HG03045 (cell line): ENCODE data around the gene WDFY2.
"Not testable (repeated sequence)": the region's sequence is repeated elsewhere in the genome, so short reads cannot be mapped to it uniquely, and the experiment has no call there.

Source experiments
- ATAC-seq: cut with Tn5 transposase; IDR thresholded peaks from one replicate; pipeline ENCODE4 v1.9.1; 2021; ENCODE audit warnings: mild to moderate bottlenecking, moderate library complexity; ENCODE audit not compliant: unreplicated experiment

Gene WDFY2

GRCh38 chr13:51628059-51628852, 44.0 kb downstream of the WDFY2 start:
- ATAC-seq: no peak

GRCh38 chr13:51629491-51630287, 45.4 kb downstream of the WDFY2 start:
- no peak for ATAC-seq

GRCh38 chr13:51630288-51630615, 46.0 kb downstream of the WDFY2 start:
- ATAC-seq: no peak

GRCh38 chr13:51632591-51633362, 48.5 kb downstream of the WDFY2 start:
- no peak for ATAC-seq

- no peak for ATAC-seq
Measured at GRCh38 chr13:51635137-51635878, 51.0 kb downstream of the WDFY2 start.

- no peak for ATAC-seq
Measured at GRCh38 chr13:51636349-51636890, 52.2 kb downstream of the WDFY2 start.

- no peak for ATAC-seq
Measured at GRCh38 chr13:51637852-51638215, 53.6 kb downstream of the WDFY2 start.

GRCh38 chr13:51638216-51638871, 54.1 kb downstream of the WDFY2 start:
- ATAC-seq: no peak

GRCh38 chr13:51639171-51639570, 54.9 kb downstream of the WDFY2 start:
- no peak for ATAC-seq

- ATAC-seq: not testable (repeated sequence)
Measured at GRCh38 chr13:51640696-51641095, 56.4 kb downstream of the WDFY2 start.

- no peak for ATAC-seq
Measured at GRCh38 chr13:51643105-51643881, 59.0 kb downstream of the WDFY2 start.

GRCh38 chr13:51643882-51644281, 59.6 kb downstream of the WDFY2 start:
- no peak for ATAC-seq

- no peak for ATAC-seq
Measured at GRCh38 chr13:51644654-51645053, 60.4 kb downstream of the WDFY2 start.

GRCh38 chr13:51645154-51645650, 60.9 kb downstream of the WDFY2 start:
- ATAC-seq: no peak

- ATAC-seq: no peak
Measured at GRCh38 chr13:51645761-51646670, 61.8 kb downstream of the WDFY2 start.

- ATAC-seq: no peak
Measured at GRCh38 chr13:51647067-51647466, 62.8 kb downstream of the WDFY2 start.

GRCh38 chr13:51652193-51652592, 67.9 kb downstream of the WDFY2 start:
- ATAC-seq: not testable (repeated sequence)
